Measurements from ENCODE around the gene BTNL3. TPM values are rescaled to one million over a fixed set of nuclear protein-coding genes. Genes with fewer than 3 reads are reported as not detected.

Gene BTNL3
- total and polyA plus RNA-seq, 9 of the 15 experiments (the other 6 are each of a cell fraction or from before 2014, with no cell fraction given) = 0.03 to 0.44 (median 0.04) TPM; not detected in 4

DNA sequence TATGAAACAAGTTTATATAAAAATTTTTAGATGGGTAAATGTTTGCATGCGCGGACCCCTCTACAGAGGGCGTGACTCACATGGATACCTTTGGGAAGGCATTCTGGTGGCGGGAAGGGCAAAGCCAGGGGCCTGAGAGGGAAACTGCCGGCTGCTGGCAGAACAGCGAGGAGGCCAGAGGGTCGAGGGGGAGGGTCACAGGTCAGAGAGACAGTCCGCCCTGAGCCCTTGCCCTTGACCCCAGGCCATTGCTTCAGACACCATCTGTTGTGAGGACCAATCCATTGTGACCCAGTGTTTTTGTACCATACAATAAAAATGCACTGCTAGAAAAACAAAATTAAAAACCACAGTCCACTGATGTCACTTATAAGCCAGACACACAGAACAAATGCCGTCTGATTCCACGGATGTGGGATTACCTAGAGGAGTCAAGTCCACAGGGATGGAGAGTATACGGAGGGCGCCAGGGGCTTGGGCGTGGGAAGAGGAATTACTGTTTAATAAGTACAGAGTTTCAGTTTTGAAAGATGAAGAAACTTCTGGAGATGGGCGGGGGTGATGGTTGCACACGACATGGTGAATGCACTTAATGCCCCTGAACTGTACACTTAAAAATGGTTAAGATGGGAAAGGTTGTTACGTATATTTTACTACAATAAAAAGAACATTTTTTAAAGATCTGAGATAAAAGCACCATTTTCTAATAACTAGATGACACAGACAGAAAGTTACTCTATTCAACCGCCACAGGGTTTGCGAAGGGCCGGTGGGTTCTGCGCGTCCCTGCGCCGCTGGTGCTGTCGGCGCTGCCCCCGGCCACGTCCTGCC is 63.4 kb downstream of the BTNL3 start (continued):
- TF ChIP-seq KAT7 (CRISPR knock-in tag; IDR thresholded peaks at IDR 0.05; ENCODE audit: borderline replicate concordance) (0 out of 2 replicates have a peak, but pooled peaks have one; percentile 13), PHB2 (IDR thresholded peaks at IDR 0.05; ENCODE audit: low read depth) (no peak), TCFL5 (CRISPR knock-in tag; conservative IDR thresholded peaks at IDR 0.05) (no peak), PBX2 (CRISPR knock-in tag; IDR thresholded peaks at IDR 0.05; ENCODE audit: low read depth) (no peak), PBX2 (tag; conservative IDR thresholded peaks at IDR 0.05; ENCODE audit: low read depth) (no peak), HMGN3 (IDR thresholded peaks at IDR 0.05; ENCODE audit: borderline replicate concordance, extremely low read depth, insufficient read length, low read depth, low read length) (peak; percentile 35), ZNF217 (CRISPR knock-in tag; IDR thresholded peaks at IDR 0.05) (no peak), AFF4 (CRISPR knock-in tag; IDR thresholded peaks at IDR 0.05) (no peak; the same call in 1 of the 2 replicates), RERE (CRISPR knock-in tag; IDR thresholded peaks at IDR 0.05; ENCODE audit: borderline replicate concordance) (0 out of 2 replicates have a peak, but pooled peaks have one; percentile 35), HDAC8 (tag; IDR thresholded peaks at IDR 0.05) (no peak), PML (IDR thresholded peaks at IDR 0.05; ENCODE audit: low read length) (no peak)
- TF ChIP-seq, protein P1, sequence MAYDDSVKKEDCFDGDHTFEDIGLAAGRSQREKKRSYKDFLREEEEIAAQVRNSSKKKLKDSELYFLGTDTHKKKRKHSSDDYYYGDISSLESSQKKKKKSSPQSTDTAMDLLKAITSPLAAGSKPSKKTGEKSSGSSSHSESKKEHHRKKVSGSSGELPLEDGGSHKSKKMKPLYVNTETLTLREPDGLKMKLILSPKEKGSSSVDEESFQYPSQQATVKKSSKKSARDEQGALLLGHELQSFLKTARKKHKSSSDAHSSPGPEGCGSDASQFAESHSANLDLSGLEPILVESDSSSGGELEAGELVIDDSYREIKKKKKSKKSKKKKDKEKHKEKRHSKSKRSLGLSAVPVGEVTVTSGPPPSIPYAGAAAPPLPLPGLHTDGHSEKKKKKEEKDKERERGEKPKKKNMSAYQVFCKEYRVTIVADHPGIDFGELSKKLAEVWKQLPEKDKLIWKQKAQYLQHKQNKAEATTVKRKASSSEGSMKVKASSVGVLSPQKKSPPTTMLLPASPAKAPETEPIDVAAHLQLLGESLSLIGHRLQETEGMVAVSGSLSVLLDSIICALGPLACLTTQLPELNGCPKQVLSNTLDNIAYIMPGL (CRISPR knock-in tag; IDR thresholded peaks at IDR 0.05) = no peak
